Esophagus squamous epithelium (tissue), 5 donors: Measurements from ENCODE around the gene MTREX. TPM values are rescaled to one million over a fixed set of nuclear protein-coding genes. Genes with fewer than 3 reads are reported as not detected.

Source experiments
- DNase-seq: peaks from one replicate; lab custom pipeline; 2025; lab: John Stamatoyannopoulos, UW
- H3K27ac ChIP-seq, 4 donors: fragments of 200-600 bp; sonication (generic); one replicate each; pipeline ENCODE4 v1.5.1; 2016 to 2019; ENCODE audit warnings: mild to moderate bottlenecking in 1 of 4
- H3K27me3 ChIP-seq, 4 donors: fragments of 200-600 bp; sonication (generic); 1 replicate in 3 of 4; 2 replicates in 1 of 4; pipeline versions ENCODE4 v1.5.1 to v1.6.0; 2017 to 2021; ENCODE audit warnings: antibody characterized with exemption in 1 of 4
- H3K36me3 ChIP-seq, 3 donors: fragments of 200-600 bp; sonication (generic); one replicate each; pipeline ENCODE4 v1.5.1; 2016 to 2019
- H3K4me1 ChIP-seq, 3 donors: fragments of 200-600 bp; sonication (generic); one replicate each; pipeline ENCODE4 v1.5.1; 2017 to 2019
- H3K4me3 ChIP-seq, 4 donors: fragments of 200-600 bp; sonication (generic); 1 replicate in 3 of 4; 2 replicates in 1 of 4; pipeline ENCODE4 v1.5.1; 2016 to 2019; ENCODE audit warnings: mild to moderate bottlenecking in 2 of 4, moderate library complexity in 1 of 4
- H3K9me3 ChIP-seq, 3 donors: fragments of 200-600 bp; sonication (generic); one replicate each; pipeline ENCODE4 v1.5.1; 2016 to 2019
- CTCF ChIP-seq, 6 experiments: fragments of 450-650 bp in 4 of 6; fragments of 200-600 bp in 2 of 6; sonication (generic) in 2 of 6; IDR thresholded peaks; one replicate each; pipeline ENCODE4 v1.5.1; 2016 to 2019; ENCODE audit warnings: antibody characterized with exemption in 6 of 6, mild to moderate bottlenecking in 4 of 6, moderate library complexity in 4 of 6
- POLR2A ChIP-seq, 4 donors: fragments of 450-650 bp; IDR thresholded peaks; one replicate each; pipeline ENCODE4 v1.6.1; 2017; ENCODE audit warnings: antibody characterized with exemption in 4 of 4, mild to moderate bottlenecking in 4 of 4, moderate library complexity in 3 of 4
- WGBS, 2 donors: methylation state at CpG; one replicate each; pipeline ENCODE4 v1.1.5; 2018; 5-methylcytosine and 5-hydroxymethylcytosine counted together
- intact Hi-C: fragments of 100-400 bp; cut with DNase I; formaldehyde crosslinking; loops from one replicate; pipeline ENCODE4 v1.15.0; 2022
- total RNA-seq, 4 donors: library from RNA; depleted of rRNA; stranded (reverse); fragments of >200 nt; gene quantifications; one replicate each; pipeline ENCODE4 v1.1.0, GENCODE V29; 2016
- donor health status: DM: yes; HTN: yes; CAD: no.

Gene MTREX
- total RNA-seq, 4 donors from 2014 or later, result 63.9 to 79.3 (median 72.2) TPM

- 29 to 50% methylated on average over 1 of the region's 1 CpG for WGBS, 2 donors
- Histone ChIP-seq H3K9me3 (no peaks in the 10 kb centered on the region), H3K4me3 (no peak overlapping the region), H3K36me3 (peaks cover 5 to 93% (median 8%) of the 10 kb centered on the region in 3 donors), H3K27ac (no peak overlapping the region), H3K27me3 (no peaks in the 10 kb centered on the region), H3K4me1 (peaks cover 0 to 4% (median 0%) of the 10 kb centered on the region in 3 donors)
- peak in 5 of 6 experiments; percentile 48 to 68 (median 58) for TF ChIP-seq CTCF (IDR thresholded peaks at IDR 0.05)
- no peak for TF ChIP-seq POLR2A (IDR thresholded peaks at IDR 0.05)
- no peak for DNase-seq
- intact Hi-C loops, result loop anchor here (5.0 kb wide), 1 partner anchor 285 kb away; no protein-coding TSS in a partner anchor
Measured at GRCh38 chr5:55407059-55407684, 99.4 kb downstream of the MTREX start.

GRCh38 chr5:55407984-55408383 is 100.2 kb downstream of the MTREX start:
- no peaks in the 10 kb centered on the region for H3K27me3 ChIP-seq
- peaks cover 5 to 93% (median 8%) of the 10 kb centered on the region in 3 donors for H3K36me3 ChIP-seq
- H3K9me3 ChIP-seq, result no peaks in the 10 kb centered on the region
- peaks cover 0 to 4% (median 0%) of the 10 kb centered on the region in 3 donors for H3K4me1 ChIP-seq
- no peak overlapping the region for H3K4me3 ChIP-seq
- no peak overlapping the region for H3K27ac ChIP-seq
- WGBS, 2 donors, result 80 to 82% methylated on average over 3 of the region's 3 CpGs
- no peak for DNase-seq
- TF ChIP-seq CTCF (IDR thresholded peaks at IDR 0.05), result no peak
- TF ChIP-seq POLR2A (IDR thresholded peaks at IDR 0.05), result no peak
- intact Hi-C loops, result loop anchor here (5.0 kb wide), 1 partner anchor 284 kb away; no protein-coding TSS in a partner anchor

GRCh38 chr5:55409775-55410174 is 102.0 kb downstream of the MTREX start:
- no peaks in the 10 kb centered on the region for H3K27me3 ChIP-seq
- no peak overlapping the region for H3K27ac ChIP-seq
- no peaks in the 10 kb centered on the region for H3K9me3 ChIP-seq
- WGBS, 2 donors, result 80 to 95% methylated on average over 1 of the region's 1 CpG
- no peak overlapping the region for H3K4me3 ChIP-seq
- DNase-seq, result no peak
- H3K36me3 ChIP-seq, result peaks cover 5 to 93% (median 8%) of the 10 kb centered on the region in 3 donors
- intact Hi-C loops, result loop anchor here (5.0 kb wide), 1 partner anchor 283 kb away; no protein-coding TSS in a partner anchor
- peaks cover 0 to 4% (median 0%) of the 10 kb centered on the region in 3 donors for H3K4me1 ChIP-seq
- no peak for TF ChIP-seq CTCF (IDR thresholded peaks at IDR 0.05)
- no peak for TF ChIP-seq POLR2A (IDR thresholded peaks at IDR 0.05)

- WGBS, 2 donors, result 69 to 72% methylated on average over 3 of the region's 3 CpGs
- intact Hi-C loops, result no loop called here
- no peaks in the 10 kb centered on the region for H3K9me3 ChIP-seq
- H3K27ac ChIP-seq, result no peak overlapping the region
- no peak for DNase-seq
- no peaks in the 10 kb centered on the region for H3K27me3 ChIP-seq
- H3K4me1 ChIP-seq, result peaks cover 0 to 4% (median 0%) of the 10 kb centered on the region in 3 donors
- no peak overlapping the region for H3K4me3 ChIP-seq
- H3K36me3 ChIP-seq, result peaks cover 0 to 93% (median 5%) of the 10 kb centered on the region in 3 donors
- TF ChIP-seq POLR2A (IDR thresholded peaks at IDR 0.05) (no peak), CTCF (IDR thresholded peaks at IDR 0.05) (no peak)
Measured at GRCh38 chr5:55410845-55411244, 103.1 kb downstream of the MTREX start.

GRCh38 chr5:55411876-55412275 is 104.1 kb downstream of the MTREX start:
- intact Hi-C loops, result no loop called here
- Histone ChIP-seq H3K27ac (no peak overlapping the region), H3K27me3 (no peaks in the 10 kb centered on the region), H3K4me1 (peaks cover 0 to 4% (median 0%) of the 10 kb centered on the region in 3 donors), H3K36me3 (peaks cover 0 to 90% (median 5%) of the 10 kb centered on the region in 3 donors), H3K4me3 (no peak overlapping the region), H3K9me3 (no peaks in the 10 kb centered on the region)
- TF ChIP-seq POLR2A (IDR thresholded peaks at IDR 0.05) (no peak), CTCF (IDR thresholded peaks at IDR 0.05) (no peak)
- WGBS, 2 donors, result 96 to 100% methylated on average over 1 of the region's 1 CpG
- no peak for DNase-seq
